HEK293 (cell line): ENCODE data around the gene FBXW5.

Source experiments
- CTCF ChIA-PET: fragments of 350-600 bp; formaldehyde crosslinking; extraction: SDS; loops from one replicate; lab custom pipeline; 2021; ENCODE audit warnings: antibody characterized with exemption; lab: Yijun Ruan, JAX
- POLR2A ChIA-PET: fragments of 300-600 bp; formaldehyde crosslinking; extraction: SDS; loops from one replicate; lab custom pipeline; 2020; ENCODE audit warnings: antibody characterized with exemption, inconsistent platforms; lab: Yijun Ruan, JAX
- H3K27ac ChIP-seq: fragments of 200-500 bp; sonication (Bioruptor generic); 2 replicates; pipeline ENCODE4 v1.5.1; 2014; ENCODE audit warnings: low read depth, low read length, control low read depth, inconsistent platforms; ENCODE audit errors: extremely low read depth
- H3K36me3 ChIP-seq, 2 experiments: fragments of 200-500 bp in 1 of 2; sonication (Bioruptor generic) in 1 of 2; 1 replicate in 1 of 2; 2 replicates in 1 of 2; pipeline ENCODE4 v1.5.1; 2014 to 2017; ENCODE audit warnings: inconsistent platforms in 2 of 2, low read length in 2 of 2; ENCODE audit not compliant: control insufficient read depth in 2 of 2, insufficient read depth in 1 of 2
- H3K4me1 ChIP-seq: fragments of 200-500 bp; sonication (Bioruptor generic); 2 replicates; pipeline ENCODE4 v1.5.1; 2014; ENCODE audit warnings: mild to moderate bottlenecking, low read length, inconsistent platforms; ENCODE audit not compliant: control insufficient read depth, insufficient read depth
- H3K4me3 ChIP-seq: 2 replicates; pipeline ENCODE4 v1.5.1; 2011; ENCODE audit warnings: low read depth, mild to moderate bottlenecking, control low read depth, low read length, moderate library complexity
- H3K9me3 ChIP-seq: fragments of 200-500 bp; sonication (Bioruptor generic); 2 replicates; pipeline ENCODE4 v1.5.1; 2014; ENCODE audit warnings: low read depth, low read length, inconsistent platforms; ENCODE audit not compliant: control insufficient read depth, insufficient read depth
- BCL11A ChIP-seq: fragments of 450-650 bp; formaldehyde crosslinking; IDR thresholded peaks from 2 replicates; pipeline ENCODE4 v1.5.1; 2016; ENCODE audit warnings: low read depth, missing biosample characterization, missing genetic modification characterization
- BCL11B ChIP-seq: fragments of 450-650 bp; formaldehyde crosslinking; IDR thresholded peaks from 2 replicates; pipeline ENCODE4 v1.5.1; 2016; ENCODE audit warnings: low read depth, missing biosample characterization, missing genetic modification characterization
- EGR2 ChIP-seq: fragments of 450-650 bp; formaldehyde crosslinking; IDR thresholded peaks from 2 replicates; pipeline ENCODE4 v1.5.1; 2016; ENCODE audit warnings: low read depth, missing biosample characterization, missing genetic modification characterization
- KLF1 ChIP-seq: fragments of 450-650 bp; formaldehyde crosslinking; IDR thresholded peaks from 2 replicates; pipeline ENCODE4 v1.5.1; 2016; ENCODE audit warnings: missing biosample characterization, missing genetic modification characterization
- KLF8 ChIP-seq: fragments of 450-650 bp; formaldehyde crosslinking; IDR thresholded peaks from 2 replicates; pipeline ENCODE4 v1.5.1; 2016; ENCODE audit warnings: missing biosample characterization, missing genetic modification characterization
- ZBTB7A ChIP-seq: fragments of 450-650 bp; formaldehyde crosslinking; IDR thresholded peaks from 2 replicates; pipeline ENCODE4 v1.5.1; 2016; ENCODE audit warnings: low read depth, missing biosample characterization, missing genetic modification characterization
- ZFHX2 ChIP-seq: fragments of 450-650 bp; formaldehyde crosslinking; conservative IDR thresholded peaks from 2 replicates; pipeline ENCODE4 v1.5.1; 2016; ENCODE audit warnings: missing biosample characterization, missing genetic modification characterization
- ZNF114 ChIP-seq: fragments of 450-650 bp; formaldehyde crosslinking; IDR thresholded peaks from 2 replicates; pipeline ENCODE4 v1.5.0; 2017; ENCODE audit warnings: missing biosample characterization, missing genetic modification characterization
- ZNF138 ChIP-seq: fragments of 450-650 bp; formaldehyde crosslinking; IDR thresholded peaks from 2 replicates; pipeline ENCODE4 v1.5.1; 2016; ENCODE audit warnings: missing biosample characterization, missing genetic modification characterization, borderline replicate concordance
- ZNF549 ChIP-seq: fragments of 450-650 bp; IDR thresholded peaks from 2 replicates; pipeline ENCODE4 v1.5.1; 2018; ENCODE audit warnings: missing biosample characterization, missing genetic modification characterization, mild to moderate bottlenecking, inconsistent platforms, moderate library complexity
- ZNF560 ChIP-seq: fragments of 450-650 bp; formaldehyde crosslinking; IDR thresholded peaks from 2 replicates; pipeline ENCODE4 v1.5.1; 2017; ENCODE audit warnings: missing biosample characterization, missing genetic modification characterization, borderline replicate concordance
- ZNF600 ChIP-seq: fragments of 450-650 bp; formaldehyde crosslinking; IDR thresholded peaks from 2 replicates; pipeline ENCODE4 v1.5.1; 2016; ENCODE audit warnings: missing biosample characterization, missing genetic modification characterization
- ZNF610 ChIP-seq: fragments of 450-650 bp; formaldehyde crosslinking; IDR thresholded peaks from 2 replicates; pipeline ENCODE4 v1.5.1; 2016; ENCODE audit warnings: missing biosample characterization, missing genetic modification characterization, borderline replicate concordance
- ZNF660 ChIP-seq: fragments of 450-650 bp; IDR thresholded peaks from 2 replicates; pipeline ENCODE4 v1.5.1; 2018; ENCODE audit warnings: missing biosample characterization, mild to moderate bottlenecking, missing genetic modification characterization
- ZNF747 ChIP-seq: fragments of 450-650 bp; formaldehyde crosslinking; IDR thresholded peaks from 2 replicates; pipeline ENCODE4 v1.5.1; 2016; ENCODE audit warnings: missing biosample characterization, missing genetic modification characterization

The FBXW5 gene

DNA sequence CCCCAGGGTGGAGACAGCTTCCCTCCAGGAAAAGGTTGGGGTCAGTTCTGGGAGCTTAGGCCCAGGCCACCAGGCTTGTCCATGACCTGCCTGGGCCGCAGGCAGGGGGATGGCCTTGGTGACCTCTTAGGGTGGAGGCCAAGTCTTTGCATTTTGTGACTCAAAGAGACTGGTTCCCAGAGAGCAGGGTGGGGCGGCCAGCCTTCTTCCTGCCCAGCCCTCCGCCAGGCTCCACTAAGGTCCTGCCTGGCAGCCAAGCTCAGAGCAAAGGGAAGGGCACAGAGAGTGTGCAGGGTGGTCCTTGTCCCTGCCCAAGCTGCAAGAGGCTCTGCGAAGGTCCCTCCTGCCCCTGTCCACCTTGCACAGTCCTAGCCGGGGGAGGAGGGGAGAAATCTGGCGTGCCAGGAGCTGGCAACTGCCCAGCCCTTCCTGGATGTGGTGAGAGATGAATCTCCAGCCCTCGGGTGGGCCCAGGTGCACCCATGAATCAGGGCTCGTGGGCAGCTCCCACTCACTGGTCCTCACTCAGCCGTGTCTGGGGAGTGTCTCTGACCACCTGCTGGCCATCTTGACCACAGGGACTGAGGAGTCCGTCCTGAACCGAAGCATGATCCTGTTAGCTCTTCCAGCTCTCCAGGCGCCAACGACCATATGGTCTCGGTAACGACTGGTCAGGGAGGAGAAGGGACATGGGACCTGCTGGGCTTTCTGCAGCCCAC lies 30.4 kb upstream of the FBXW5 start:
- POLR2A ChIA-PET, result interaction anchor here (0.9 to 2.5 kb wide), 3 partner anchors 17 to 54 kb away, joined by 4 to 7 read pairs (median 5); partner anchors contain the start of gene PAXX
- TF ChIP-seq EGR2 (tag by site-specific recombination) (peak; percentile 16; the same call in 1 of the 2 replicates), ZNF747 (no peak), ZFHX2 (0 out of 2 replicates have a peak, but pooled peaks have one; percentile 18), ZNF114 (tag by site-specific recombination) (no peak)
- H3K27ac ChIP-seq, result no peak overlapping the region
- CTCF ChIA-PET, result interaction anchor here (0.5 to 3.4 kb wide), 12 partner anchors 10 to 614 kb away, joined by 3 to 22 read pairs (median 4); partner anchors contain the start of gene C8G
- H3K36me3 ChIP-seq, result no peaks in the 10 kb centered on the region
- no peaks in the 10 kb centered on the region for H3K9me3 ChIP-seq
- no peaks in the 10 kb centered on the region for H3K4me1 ChIP-seq
- H3K4me3 ChIP-seq, result no peak overlapping the region

DNA sequence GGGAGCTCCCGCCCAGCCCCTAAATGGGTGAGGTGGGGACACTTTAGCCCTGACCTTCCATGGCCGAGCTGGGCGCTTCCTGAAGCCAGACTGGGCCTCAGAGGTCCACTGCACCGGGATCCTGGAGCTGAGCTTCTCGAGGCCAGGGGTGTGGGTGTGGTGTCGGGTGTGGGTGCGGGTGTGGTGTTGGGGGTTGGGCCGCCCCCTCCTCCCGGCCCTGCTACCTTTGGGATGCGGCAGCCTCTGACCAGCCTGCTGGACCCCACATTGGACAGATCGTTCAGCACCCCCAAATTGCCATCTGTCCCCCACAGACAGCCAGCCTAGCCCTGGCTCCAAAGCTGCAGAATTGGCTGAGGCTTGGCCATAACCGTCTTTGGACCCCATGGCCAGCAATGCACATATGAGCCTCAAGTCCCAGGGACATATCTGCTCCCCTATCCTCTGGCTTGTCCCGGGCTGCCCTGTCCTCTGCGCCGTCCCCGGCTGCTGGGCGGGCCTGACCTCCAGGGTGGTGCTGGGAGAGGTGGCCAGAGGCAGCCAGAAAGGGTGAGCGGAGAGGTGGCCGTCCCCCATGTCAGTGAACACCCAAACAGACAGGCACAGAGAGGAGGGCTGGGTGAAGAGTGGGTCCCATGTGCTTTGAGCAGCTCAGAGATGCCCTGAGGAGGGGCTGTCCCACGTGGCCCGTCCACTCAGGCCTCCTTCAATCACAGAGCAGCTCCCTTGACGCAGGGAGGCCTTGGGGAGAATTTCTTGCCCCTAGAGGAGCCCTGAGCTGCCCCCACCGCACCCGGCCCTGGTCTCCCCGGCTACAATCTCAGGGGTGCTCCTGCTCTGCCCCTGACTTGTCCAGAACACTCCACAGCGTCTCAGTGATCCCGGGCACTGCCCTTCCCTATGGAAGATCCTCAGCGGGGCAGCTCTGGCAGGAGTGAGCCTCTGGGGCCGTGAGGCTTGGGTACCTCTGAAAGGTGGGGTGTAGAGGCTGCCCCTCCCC lies 29.4 kb upstream of the FBXW5 start:
- Histone ChIP-seq H3K36me3 (no peaks in the 10 kb centered on the region), H3K27ac (no peak overlapping the region), H3K4me1 (no peaks in the 10 kb centered on the region), H3K4me3 (no peak overlapping the region)
- TF ChIP-seq ZNF660 (tag by site-specific recombination) (no peak), KLF8 (tag by site-specific recombination) (peak; percentile 94), KLF1 (tag by site-specific recombination) (peak; percentile 100), ZFHX2 (peak; percentile 50), ZNF560 (no peak), EGR2 (tag by site-specific recombination) (peak; percentile 69), ZNF600 (tag by site-specific recombination) (peak; percentile 77)
- TF ChIP-seq, all 188 proteins: peak for 5
- ChIA-PET CTCF (interaction anchor here (0.5 to 3.4 kb wide), 8 partner anchors 18 to 409 kb away, joined by 3 to 22 read pairs (median 3); no protein-coding TSS in a partner anchor), POLR2A (interaction anchor here (1.2 kb wide), 1 partner anchor 18 kb away, joined by 6 read pairs; the partner anchor contains the start of gene PAXX)
- no peaks in the 10 kb centered on the region for H3K9me3 ChIP-seq

DNA sequence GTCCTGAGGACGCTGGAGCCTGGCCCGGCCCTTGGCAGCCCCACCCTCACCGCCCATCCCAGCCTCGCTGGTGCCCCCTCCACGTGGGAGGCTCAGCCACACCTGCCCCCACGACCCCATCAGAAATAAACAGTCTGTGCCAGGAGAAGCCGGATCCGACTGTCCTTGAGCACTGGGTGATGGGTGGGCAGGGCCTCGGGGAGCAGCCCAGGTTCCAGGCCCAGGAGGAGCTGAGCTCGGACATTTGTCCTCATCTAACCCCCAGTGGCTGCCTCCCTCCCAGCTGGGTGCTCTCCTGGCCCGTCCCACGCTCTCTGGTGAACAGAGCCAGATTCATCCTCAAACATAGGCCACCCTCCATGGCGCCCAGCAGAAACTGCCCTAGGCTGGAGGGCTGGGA lies 28.2 kb upstream of the FBXW5 start:
- H3K9me3 ChIP-seq, result no peaks in the 10 kb centered on the region
- ChIA-PET POLR2A (no interaction called here), CTCF (no interaction called here)
- H3K27ac ChIP-seq, result no peak overlapping the region
- H3K4me3 ChIP-seq, result no peak overlapping the region
- no peaks in the 10 kb centered on the region for H3K4me1 ChIP-seq
- TF ChIP-seq EGR2 (tag by site-specific recombination), result peak; percentile 32; the same call in 1 of the 2 replicates
- TF ChIP-seq ZFHX2, result 0 out of 2 replicates have a peak, but pooled peaks have one; percentile 22
- TF ChIP-seq KLF1 (tag by site-specific recombination), result peak; percentile 69
- no peak for TF ChIP-seq ZNF138 (tag by site-specific recombination)
- H3K36me3 ChIP-seq, result no peaks in the 10 kb centered on the region

GRCh38 chr9:136972335-136972734 lies 27.8 kb upstream of the FBXW5 start:
- Histone ChIP-seq H3K36me3 (no peaks in the 10 kb centered on the region), H3K4me3 (no peak overlapping the region), H3K9me3 (no peaks in the 10 kb centered on the region), H3K4me1 (no peaks in the 10 kb centered on the region), H3K27ac (no peak overlapping the region)
- ChIA-PET CTCF (no interaction called here), POLR2A (no interaction called here)
- TF ChIP-seq ZBTB7A (tag by site-specific recombination) (0 out of 2 replicates have a peak, but pooled peaks have one; percentile 31), BCL11A (tag by site-specific recombination) (peak; percentile 62; the same call in 1 of the 2 replicates), ZNF610 (tag by site-specific recombination) (no peak), ZNF549 (tag by site-specific recombination) (no peak), BCL11B (tag by site-specific recombination) (peak; percentile 34; the same call in 1 of the 2 replicates)
